Measurements from ENCODE around the gene RXFP2. TPM values are rescaled to one million over a fixed set of nuclear protein-coding genes. Genes with fewer than 3 reads are reported as not detected.

RXFP2 gene
- total and polyA plus RNA-seq, 2 donors: not detected

DNA sequence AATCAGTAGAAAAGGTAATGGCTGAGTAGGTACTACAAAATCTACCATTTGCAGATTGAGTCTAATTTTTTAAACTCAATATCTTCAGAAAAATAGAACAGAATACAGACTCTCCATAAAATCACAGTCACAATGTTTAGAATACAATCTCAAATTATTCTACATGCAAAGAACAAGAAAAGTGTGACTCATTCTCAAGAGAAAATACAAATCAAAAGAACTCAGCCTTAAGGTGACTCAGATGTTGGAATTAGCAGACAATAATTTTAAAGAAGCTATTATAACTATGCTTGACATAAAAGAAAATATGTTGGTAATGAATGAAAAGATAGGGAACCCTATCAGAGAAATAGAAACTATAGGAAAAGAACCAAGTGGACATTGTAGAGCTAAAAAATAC, 78.9 kb downstream of the RXFP2 start:
- H3K27ac ChIP-seq (ENCODE audit: low read depth): no peak overlapping the region
- DNase-seq (ENCODE audit: extremely low spot score): no peak
- no peak overlapping the region for H3K4me3 ChIP-seq (ENCODE audit: low read depth, low read length)
- H3K4me1 ChIP-seq (ENCODE audit: insufficient read depth): no peaks in the 10 kb centered on the region
- no peaks in the 10 kb centered on the region for H3K36me3 ChIP-seq (ENCODE audit: insufficient read depth)

DNA sequence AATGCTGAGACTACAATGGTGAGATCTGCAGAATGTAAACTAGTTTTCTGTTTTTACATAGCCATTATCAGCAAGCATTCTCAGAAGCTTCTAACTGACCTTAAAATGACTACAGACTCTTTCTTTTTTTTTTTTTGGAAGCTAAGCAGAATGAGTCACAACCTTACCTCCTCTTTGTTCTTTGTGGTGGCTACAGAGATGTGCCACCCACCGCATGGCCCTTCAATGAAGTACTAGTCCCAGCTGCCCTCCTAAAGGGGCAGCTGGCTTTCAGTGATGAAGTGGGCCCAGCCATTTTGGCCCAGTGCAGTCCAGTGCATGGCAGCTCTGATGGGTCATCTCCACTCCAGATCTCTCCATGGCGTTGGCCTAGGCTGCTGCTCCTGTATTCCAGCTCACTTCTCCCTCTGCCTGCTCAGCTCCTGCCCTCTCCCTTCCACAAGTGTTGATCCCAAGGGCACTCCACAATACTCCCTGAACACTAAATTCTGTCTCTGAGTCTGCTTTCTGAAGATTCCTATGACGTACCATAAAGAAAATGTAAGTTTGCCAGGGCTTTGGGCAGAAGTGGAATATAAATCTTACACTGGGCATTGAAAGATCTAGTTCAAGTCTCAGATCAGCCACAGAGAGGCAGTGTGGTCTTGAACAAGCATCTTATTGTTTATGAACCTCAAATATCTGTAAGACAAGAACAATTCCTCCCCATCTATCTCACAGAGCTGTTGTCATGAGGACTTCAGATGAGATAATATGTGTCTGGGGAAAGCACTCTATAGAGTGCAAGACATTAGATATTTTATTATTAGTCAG, 85.6 kb downstream of the RXFP2 start:
- no peaks in the 10 kb centered on the region for H3K36me3 ChIP-seq (ENCODE audit: insufficient read depth)
- H3K4me1 ChIP-seq (ENCODE audit: insufficient read depth): no peaks in the 10 kb centered on the region
- no peak overlapping the region for H3K4me3 ChIP-seq (ENCODE audit: low read depth, low read length)
- WGBS: 88% methylated on average over 3 of the region's 3 CpGs
- no peak overlapping the region for H3K27ac ChIP-seq (ENCODE audit: low read depth)
- no peak for DNase-seq (ENCODE audit: extremely low spot score)

DNA sequence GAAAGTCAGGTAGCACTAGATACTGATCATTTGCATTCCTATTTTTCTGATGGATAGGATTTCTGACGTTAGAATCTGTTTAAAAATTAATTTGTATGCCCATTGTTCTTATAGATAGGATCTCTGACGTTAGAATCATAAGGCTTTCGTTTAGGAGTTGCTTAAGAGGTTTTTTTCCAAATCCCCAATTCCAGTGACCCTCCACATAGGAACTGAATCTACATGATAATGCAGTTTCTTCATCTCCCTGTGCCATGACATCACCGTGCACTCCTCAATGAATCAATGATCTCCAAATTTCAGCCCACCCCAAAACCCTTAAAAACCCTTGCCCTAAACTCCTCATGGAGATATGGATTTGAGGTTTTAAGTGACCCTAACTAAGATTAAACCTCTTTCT, 87.2 kb downstream of the RXFP2 start:
- Histone ChIP-seq H3K27ac (ENCODE audit: low read depth) (no peak overlapping the region), H3K4me1 (ENCODE audit: insufficient read depth) (no peaks in the 10 kb centered on the region), H3K4me3 (ENCODE audit: low read depth, low read length) (no peak overlapping the region), H3K36me3 (ENCODE audit: insufficient read depth) (no peaks in the 10 kb centered on the region)
- 83% methylated on average over 4 of the region's 4 CpGs for WGBS
- no peak for DNase-seq (ENCODE audit: extremely low spot score)

DNA sequence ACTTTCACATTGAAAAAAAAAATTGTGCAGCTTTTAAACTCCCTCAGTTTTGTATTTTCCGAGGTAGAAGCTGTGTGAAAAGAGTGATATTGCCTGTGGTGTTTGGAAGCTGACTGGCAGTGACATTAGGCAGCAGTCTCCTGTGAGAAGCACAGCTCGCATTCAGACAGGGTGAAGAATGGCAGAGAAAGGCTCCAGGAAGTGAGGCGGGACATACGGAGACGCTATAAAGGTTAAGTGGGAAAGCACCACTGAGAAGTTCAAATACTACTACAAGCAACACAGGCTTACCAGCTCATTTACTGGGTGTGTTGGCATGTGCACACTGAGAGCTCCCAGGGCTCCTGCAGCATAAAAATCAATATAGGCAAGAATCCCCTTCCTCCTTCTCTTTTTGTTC, 88.4 kb downstream of the RXFP2 start:
- 40% methylated on average over 5 of the region's 5 CpGs for WGBS
- DNase-seq (ENCODE audit: extremely low spot score): no peak
- Histone ChIP-seq H3K36me3 (ENCODE audit: insufficient read depth) (no peaks in the 10 kb centered on the region), H3K27ac (ENCODE audit: low read depth) (no peak overlapping the region), H3K4me3 (ENCODE audit: low read depth, low read length) (no peak overlapping the region), H3K4me1 (ENCODE audit: insufficient read depth) (no peaks in the 10 kb centered on the region)

DNA sequence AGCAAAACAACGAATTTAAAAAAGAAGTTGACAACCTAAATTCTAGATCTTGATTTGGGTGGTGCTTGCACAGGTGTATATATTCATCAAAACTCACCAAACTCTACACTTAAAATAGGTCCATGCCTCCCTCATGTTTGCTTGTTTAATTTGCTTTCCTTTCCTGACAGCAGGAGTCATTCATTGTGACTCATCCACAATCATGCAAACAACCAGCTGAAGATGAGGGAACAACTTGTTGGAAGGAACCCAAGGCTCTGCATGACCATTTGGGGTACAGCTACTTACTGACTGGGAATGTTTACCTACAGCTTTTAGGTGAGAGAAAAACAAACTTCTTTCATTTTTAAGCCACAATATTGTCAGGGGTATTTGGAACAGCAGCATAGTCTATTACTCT, 96.6 kb downstream of the RXFP2 start:
- H3K36me3 ChIP-seq (ENCODE audit: insufficient read depth): no peaks in the 10 kb centered on the region
- H3K27ac ChIP-seq (ENCODE audit: low read depth): no peak overlapping the region
- WGBS: 94% methylated on average over 1 of the region's 1 CpG
- DNase-seq (ENCODE audit: extremely low spot score): no peak
- H3K4me3 ChIP-seq (ENCODE audit: low read depth, low read length): no peak overlapping the region
- H3K4me1 ChIP-seq (ENCODE audit: insufficient read depth): no peaks in the 10 kb centered on the region

DNA sequence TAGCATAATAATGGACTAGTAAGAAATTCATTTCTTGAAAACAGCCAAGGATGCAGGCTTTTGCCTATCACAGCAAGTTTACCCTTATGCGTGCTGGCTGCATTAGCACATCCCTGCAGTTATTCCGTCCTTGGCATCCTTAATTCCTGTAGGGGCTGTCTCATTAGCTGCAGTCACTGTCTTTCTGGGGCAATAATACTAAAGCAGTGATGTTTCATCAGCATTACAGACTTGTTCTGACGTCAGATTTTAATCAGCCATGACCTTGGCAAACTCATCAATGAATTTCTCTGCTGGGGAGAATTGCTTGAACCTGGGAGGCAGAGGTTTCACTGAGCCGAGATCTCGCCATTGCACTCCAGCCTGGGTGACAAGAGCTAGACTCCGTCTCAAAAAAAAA, 103.7 kb downstream of the RXFP2 start:
- no peaks in the 10 kb centered on the region for H3K36me3 ChIP-seq (ENCODE audit: insufficient read depth)
- H3K4me3 ChIP-seq (ENCODE audit: low read depth, low read length): no peak overlapping the region
- H3K27ac ChIP-seq (ENCODE audit: low read depth): no peak overlapping the region
- DNase-seq (ENCODE audit: extremely low spot score): no peak
- 68% methylated on average over 6 of the region's 6 CpGs for WGBS
- no peaks in the 10 kb centered on the region for H3K4me1 ChIP-seq (ENCODE audit: insufficient read depth)

DNA sequence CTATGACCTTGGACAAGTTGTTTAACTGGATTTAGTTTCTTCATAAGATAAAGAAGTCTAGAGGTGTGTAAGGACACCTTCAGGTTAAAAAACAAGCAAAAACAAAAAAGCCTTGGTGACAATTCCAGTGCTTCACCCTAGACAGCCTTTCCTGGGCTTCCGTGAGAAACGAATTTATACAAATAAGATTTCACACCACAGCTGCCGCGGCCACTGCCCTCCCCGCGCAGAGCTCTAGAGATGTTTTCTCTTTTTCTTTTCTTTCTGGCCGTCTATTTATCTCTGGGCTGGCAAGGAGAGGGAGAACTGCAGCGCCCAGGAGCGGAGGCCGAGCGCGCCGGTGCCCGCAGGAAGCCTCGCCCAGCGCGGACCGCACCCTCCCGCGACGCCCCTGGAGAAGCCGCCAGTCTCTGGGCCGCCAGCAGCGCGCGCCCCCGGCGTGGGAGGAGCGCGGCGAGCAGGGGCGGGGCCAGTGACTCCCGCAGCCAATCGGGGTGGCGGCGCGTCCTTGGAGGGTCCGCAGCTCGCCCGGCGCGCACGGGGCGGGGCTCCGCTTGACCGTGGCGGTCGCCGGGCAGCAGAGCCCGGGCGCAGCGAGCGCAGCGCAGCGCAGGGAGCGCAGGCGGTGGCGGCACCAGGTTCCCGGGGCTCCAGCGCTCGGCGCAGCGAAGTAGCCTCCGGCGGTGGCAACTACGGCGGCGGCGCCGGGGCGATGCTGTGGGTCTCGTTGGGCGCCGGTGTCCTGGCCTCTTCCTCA, 107.0 kb downstream of the RXFP2 start:
- Histone ChIP-seq H3K4me1 (ENCODE audit: insufficient read depth) (no peaks in the 10 kb centered on the region), H3K27ac (ENCODE audit: low read depth) (no peak overlapping the region), H3K4me3 (ENCODE audit: low read depth, low read length) (peak overlapping the region; percentile 61), H3K36me3 (ENCODE audit: insufficient read depth) (no peaks in the 10 kb centered on the region)
- peak; percentile 56 for DNase-seq (ENCODE audit: extremely low spot score)
- under 1% methylated on average over 74 of the region's 74 CpGs for WGBS

DNA sequence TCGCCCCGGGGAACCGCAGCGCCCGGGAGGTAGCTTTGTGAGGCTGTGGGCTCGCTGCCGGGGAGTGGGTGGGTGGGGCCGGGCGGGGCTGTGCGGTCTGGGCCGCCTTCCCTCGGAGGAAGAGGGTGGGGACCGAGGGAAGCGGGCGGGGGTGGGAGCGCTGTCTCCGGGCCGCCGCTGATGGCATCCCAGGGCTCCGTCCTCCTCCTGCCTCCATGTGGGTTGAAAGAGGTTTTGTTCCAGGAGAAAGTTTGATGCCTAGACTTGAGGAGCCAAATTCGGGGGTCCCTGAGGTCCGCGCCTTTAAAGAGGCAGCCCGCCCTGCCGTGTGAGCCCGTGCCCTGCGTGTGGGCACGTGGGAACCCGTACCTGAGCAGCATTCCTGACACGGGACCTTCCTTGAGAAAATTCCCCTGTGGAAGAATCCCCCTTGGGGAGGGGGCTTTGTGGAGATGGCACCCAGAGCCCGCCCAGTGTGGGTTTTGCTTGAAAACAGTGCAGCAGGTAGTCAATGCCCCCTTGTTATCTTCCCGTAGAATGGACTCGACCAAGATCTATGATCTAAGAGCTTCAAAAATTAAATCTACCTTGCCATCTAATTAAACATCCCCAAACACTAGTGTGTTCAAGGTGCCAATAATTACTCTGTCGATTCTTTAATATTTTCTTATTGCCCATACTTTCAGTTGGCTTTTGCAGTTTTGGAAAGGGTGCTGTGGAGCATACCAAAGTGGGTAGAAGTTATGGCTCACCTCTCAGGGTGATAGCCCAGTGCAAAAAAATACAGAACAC, 107.8 kb downstream of the RXFP2 start:
- H3K36me3 ChIP-seq (ENCODE audit: insufficient read depth): no peaks in the 10 kb centered on the region
- H3K4me1 ChIP-seq (ENCODE audit: insufficient read depth): no peaks in the 10 kb centered on the region
- WGBS: 6% methylated on average over 34 of the region's 34 CpGs
- H3K4me3 ChIP-seq (ENCODE audit: low read depth, low read length): peak overlapping the region; percentile 61
- H3K27ac ChIP-seq (ENCODE audit: low read depth): no peak overlapping the region
- no peak for DNase-seq (ENCODE audit: extremely low spot score)

DNA sequence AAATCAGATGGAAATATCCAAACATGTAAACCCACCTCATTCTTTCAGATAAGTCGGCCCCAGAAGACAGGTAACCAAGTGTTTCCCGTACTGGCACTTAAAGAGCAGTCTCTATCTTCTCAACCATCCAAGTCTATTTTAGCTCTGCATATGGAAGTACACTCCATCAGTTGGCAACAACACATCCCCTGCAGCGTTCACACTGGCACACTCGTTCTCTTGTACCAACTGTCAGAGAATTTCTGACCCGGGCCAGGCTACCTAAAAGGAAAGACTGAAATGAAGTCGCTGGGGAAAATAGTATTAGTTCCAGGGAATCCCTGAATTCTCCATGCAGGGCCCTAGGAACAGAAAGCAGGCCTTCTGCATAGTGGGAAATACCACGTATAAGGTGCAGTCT, 109.3 kb downstream of the RXFP2 start:
- WGBS: 84% methylated on average over 7 of the region's 7 CpGs
- H3K36me3 ChIP-seq (ENCODE audit: insufficient read depth): no peaks in the 10 kb centered on the region
- H3K27ac ChIP-seq (ENCODE audit: low read depth): no peak overlapping the region
- H3K4me1 ChIP-seq (ENCODE audit: insufficient read depth): no peaks in the 10 kb centered on the region
- no peak for DNase-seq (ENCODE audit: extremely low spot score)
- H3K4me3 ChIP-seq (ENCODE audit: low read depth, low read length): no peak overlapping the region

DNA sequence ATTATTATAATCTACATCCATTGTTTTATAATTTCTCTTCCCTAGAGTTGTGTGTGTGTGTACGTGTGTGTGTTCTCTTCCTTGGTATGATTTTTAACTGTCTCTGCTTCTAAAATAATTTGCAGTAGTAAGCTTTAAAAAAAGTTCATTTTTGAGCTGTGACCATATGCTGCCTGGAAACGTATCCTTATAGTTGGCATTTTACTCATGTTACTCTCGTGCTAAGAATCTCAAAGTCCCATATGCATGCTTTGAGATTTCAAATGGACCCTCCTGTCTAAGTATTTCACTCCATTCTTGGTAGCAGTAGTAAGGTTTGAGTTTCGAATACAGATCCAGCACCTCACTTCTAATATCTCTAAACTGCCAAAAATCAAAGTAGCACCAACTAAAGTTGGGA, 109.9 kb downstream of the RXFP2 start:
- no peak for DNase-seq (ENCODE audit: extremely low spot score)
- 73% methylated on average over 4 of the region's 4 CpGs for WGBS
- no peaks in the 10 kb centered on the region for H3K36me3 ChIP-seq (ENCODE audit: insufficient read depth)

DNA sequence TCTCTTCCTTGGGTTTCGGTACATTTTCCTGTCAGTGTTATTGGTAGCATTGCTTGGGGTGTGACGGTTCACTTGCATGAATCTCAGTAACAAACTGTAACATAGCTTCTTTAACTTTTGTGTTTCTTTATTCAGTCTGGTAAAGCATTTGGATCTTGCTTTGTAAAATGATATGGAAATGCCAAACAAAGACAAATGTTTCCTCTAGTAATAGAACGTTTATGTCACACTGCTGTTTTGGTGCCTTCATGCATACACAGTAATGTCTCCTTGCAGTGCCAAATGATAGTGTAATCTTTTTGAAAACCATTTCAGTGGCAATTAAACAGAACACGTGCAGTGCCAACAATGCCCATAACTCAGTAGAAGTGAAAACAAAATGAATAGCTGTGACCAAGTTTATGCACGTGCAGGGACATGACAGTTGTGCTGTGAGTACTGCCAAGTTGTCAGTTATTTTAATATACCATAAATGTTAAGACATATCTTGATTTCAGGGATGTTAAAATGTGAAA, 110.8 kb downstream of the RXFP2 start:
- Histone ChIP-seq H3K27ac (ENCODE audit: low read depth) (no peak overlapping the region), H3K36me3 (ENCODE audit: insufficient read depth) (no peaks in the 10 kb centered on the region), H3K4me3 (ENCODE audit: low read depth, low read length) (no peak overlapping the region), H3K4me1 (ENCODE audit: insufficient read depth) (no peaks in the 10 kb centered on the region)
- 49% methylated on average over 5 of the region's 5 CpGs for WGBS
- no peak for DNase-seq (ENCODE audit: extremely low spot score)

More for the DNA sequence above, 109.9 kb downstream of the RXFP2 start:
- Histone ChIP-seq H3K4me3 (ENCODE audit: low read depth, low read length) (no peak overlapping the region), H3K4me1 (ENCODE audit: insufficient read depth) (no peaks in the 10 kb centered on the region), H3K27ac (ENCODE audit: low read depth) (no peak overlapping the region)

DNA sequence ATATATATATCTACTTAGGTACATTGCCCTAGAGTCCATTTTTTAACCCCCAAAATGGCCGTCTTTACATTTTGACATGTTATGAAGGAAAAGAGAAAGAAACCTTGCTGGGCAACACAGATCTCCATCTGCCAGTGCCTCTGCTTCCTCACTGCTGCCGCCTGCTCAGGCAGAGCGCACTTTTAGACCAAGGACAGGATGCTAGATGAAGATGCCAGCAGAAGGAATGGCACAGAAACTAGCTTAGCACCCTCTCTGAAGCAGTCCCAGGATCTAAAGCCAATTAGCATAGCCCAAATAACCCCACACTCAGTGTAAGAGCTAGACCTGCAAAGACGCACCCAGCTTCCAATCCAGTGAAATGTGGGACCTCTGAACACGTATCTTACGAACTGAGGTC, 111.9 kb downstream of the RXFP2 start:
- H3K4me3 ChIP-seq (ENCODE audit: low read depth, low read length): no peak overlapping the region
- H3K36me3 ChIP-seq (ENCODE audit: insufficient read depth): no peaks in the 10 kb centered on the region
- no peak for DNase-seq (ENCODE audit: extremely low spot score)
- no peak overlapping the region for H3K27ac ChIP-seq (ENCODE audit: low read depth)
- WGBS: 93% methylated on average over 6 of the region's 6 CpGs
- no peaks in the 10 kb centered on the region for H3K4me1 ChIP-seq (ENCODE audit: insufficient read depth)
